GM21515 (cell line): Measurements from ENCODE around the gene DPEP1.
"Not testable (repeated sequence)": the region's sequence is repeated elsewhere in the genome, so short reads cannot be mapped to it uniquely, and the experiment has no call there.

Experiments used
- ATAC-seq: cut with Tn5 transposase; IDR thresholded peaks from one replicate; pipeline ENCODE4 v1.9.1; 2021; ENCODE audit not compliant: unreplicated experiment

The DPEP1 gene

GRCh38 chr16:89645122-89645521, 31.7 kb downstream of the DPEP1 start:
- no peak for ATAC-seq

- no peak for ATAC-seq
Observed at GRCh38 chr16:89646270-89646669, 32.8 kb downstream of the DPEP1 start.

GRCh38 chr16:89646906-89647305, 33.5 kb downstream of the DPEP1 start:
- ATAC-seq = no peak

GRCh38 chr16:89651584-89651983, 38.1 kb downstream of the DPEP1 start:
- ATAC-seq = no peak

- ATAC-seq = no peak
Observed at GRCh38 chr16:89653656-89654295, 40.3 kb downstream of the DPEP1 start.

- ATAC-seq = no peak
Observed at GRCh38 chr16:89655062-89655643, 41.7 kb downstream of the DPEP1 start.

- no peak for ATAC-seq
Observed at GRCh38 chr16:89656435-89657121, 43.1 kb downstream of the DPEP1 start.

- ATAC-seq = peak; percentile 79
Observed at GRCh38 chr16:89657442-89658220, 44.2 kb downstream of the DPEP1 start, which contains the start of the genes CHMP1A and SPATA33. TSS of gene CHMP1A (minus strand) at chr16:89657708. CDS start at chr16:89657588, 120 bp downstream. TSS of gene SPATA33 (plus strand) at chr16:89657836. CDS start at chr16:89657912, 76 bp downstream.

GRCh38 chr16:89658221-89658879, 44.9 kb downstream of the DPEP1 start:
- peak; percentile 14 for ATAC-seq

GRCh38 chr16:89660146-89660545, 46.7 kb downstream of the DPEP1 start:
- no peak for ATAC-seq

- no peak for ATAC-seq
Observed at GRCh38 chr16:89661215-89661614, 47.8 kb downstream of the DPEP1 start.

GRCh38 chr16:89664238-89664637, 50.8 kb downstream of the DPEP1 start:
- not testable (repeated sequence) for ATAC-seq

GRCh38 chr16:89667000-89667399, 53.6 kb downstream of the DPEP1 start:
- ATAC-seq = not testable (repeated sequence)

GRCh38 chr16:89667633-89668032, 54.2 kb downstream of the DPEP1 start:
- ATAC-seq = no peak

GRCh38 chr16:89668790-89669158, 55.3 kb downstream of the DPEP1 start:
- no peak for ATAC-seq

GRCh38 chr16:89669755-89670154, 56.3 kb downstream of the DPEP1 start:
- ATAC-seq = no peak

GRCh38 chr16:89670496-89671431, 57.3 kb downstream of the DPEP1 start:
- no peak for ATAC-seq

- not testable (repeated sequence) for ATAC-seq
Observed at GRCh38 chr16:89671565-89671964, 58.1 kb downstream of the DPEP1 start.

GRCh38 chr16:89672177-89672941, 58.9 kb downstream of the DPEP1 start:
- ATAC-seq = no peak
